Putamen (tissue), 1 donor: ENCODE results near the gene TCF23.
"Not testable (repeated sequence)": the region's sequence is repeated elsewhere in the genome, so short reads cannot be mapped to it uniquely, and the experiment has no call there.

Source experiments
- DNase-seq: peaks from one replicate; pipeline ENCODE4 v3.0.0-alpha.2; 2016; ENCODE audit warnings: low spot score

Gene TCF23

DNA sequence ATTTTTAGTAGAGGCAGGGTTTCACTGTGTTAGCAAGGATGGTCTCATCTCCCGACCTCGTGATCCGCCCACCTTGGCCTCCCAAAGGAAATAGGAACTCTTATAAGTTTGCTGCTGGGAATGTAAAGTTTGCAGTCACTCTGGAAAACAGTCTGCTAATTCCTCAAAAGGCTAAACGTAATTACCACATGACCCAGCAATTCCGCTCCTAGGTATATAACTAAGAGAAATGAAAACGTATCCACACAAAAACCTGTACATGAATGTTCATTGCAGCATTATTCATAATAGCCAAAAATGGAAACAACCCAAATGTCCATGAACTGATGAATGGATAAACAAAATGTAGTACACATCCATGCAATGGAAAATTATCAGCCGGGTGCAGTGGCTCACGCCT is 41.2 kb downstream of the TCF23 start:
- DNase-seq: no peak

DNA sequence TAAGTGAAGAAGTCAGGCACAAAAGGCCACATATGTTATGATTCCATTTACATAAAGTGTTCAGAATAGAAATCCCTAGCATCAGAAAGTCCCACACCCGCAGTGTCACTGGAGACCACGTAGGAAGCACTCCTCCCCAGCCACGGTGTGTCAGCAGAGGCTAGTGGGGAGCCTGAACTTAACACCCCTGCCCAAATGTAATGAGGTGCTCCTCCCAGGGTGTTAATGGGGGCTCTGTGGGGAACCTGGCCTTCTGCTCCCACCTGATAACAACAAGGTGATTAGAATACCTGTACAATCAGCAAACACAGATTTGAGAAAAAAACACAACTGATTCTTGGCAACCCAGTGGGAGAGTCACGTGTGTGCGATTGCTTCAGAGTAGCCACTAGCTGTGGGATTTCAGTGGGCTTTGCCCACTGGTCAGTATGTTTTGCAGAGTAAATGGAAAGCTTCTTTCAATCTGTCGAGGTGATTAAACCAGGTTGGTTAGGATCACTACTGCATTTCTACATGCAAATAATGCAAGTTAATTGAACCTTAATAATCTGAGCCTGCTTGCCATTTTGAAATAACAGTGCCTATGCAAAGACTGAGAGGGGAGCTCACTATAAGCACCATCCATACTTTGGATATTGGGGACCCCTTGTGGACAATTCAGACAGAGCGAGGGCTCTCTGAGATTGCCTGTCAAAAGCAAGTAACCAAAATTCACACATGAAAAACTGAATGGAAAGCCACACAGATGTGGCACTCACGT is 42.4 kb downstream of the TCF23 start:
- no peak for DNase-seq

DNA sequence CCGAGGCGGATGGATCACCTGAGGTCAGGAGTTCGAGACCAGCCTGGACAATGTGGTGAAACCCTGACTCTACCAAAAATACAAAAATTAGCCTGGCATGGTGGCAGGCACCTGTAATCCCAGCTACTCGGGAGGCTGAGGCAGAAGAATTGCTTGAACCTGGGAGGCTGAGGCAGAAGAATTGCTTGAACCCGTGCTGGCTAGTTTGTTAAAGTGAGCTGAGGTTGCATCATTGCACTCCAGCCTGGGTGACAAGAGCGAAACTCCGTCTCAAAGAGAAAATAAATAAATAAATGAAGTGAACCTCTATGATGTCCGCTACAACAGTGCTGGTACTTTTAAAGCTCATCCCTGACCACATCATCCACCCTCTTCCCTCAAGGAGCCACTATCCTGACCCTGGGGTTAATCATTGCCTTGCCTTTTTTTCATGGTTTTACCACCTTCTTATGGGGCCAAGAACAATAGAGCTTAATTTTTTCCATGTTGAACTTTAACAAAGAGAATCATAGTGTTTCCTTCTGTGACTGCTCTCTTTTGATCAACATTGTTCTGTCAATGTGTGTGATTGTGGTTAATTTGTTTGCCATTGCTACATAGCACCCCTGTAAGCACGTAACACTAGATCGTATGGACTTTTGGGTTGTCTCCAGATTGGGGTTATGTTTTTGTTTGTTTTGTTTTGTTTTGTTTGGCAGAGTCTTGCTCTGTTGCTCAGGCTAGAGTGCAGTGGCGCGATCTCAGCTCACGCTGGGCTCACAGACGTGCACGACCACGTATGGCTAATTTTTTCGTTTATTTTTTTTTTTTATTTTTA is 45.9 kb downstream of the TCF23 start:
- DNase-seq: no peak

DNA sequence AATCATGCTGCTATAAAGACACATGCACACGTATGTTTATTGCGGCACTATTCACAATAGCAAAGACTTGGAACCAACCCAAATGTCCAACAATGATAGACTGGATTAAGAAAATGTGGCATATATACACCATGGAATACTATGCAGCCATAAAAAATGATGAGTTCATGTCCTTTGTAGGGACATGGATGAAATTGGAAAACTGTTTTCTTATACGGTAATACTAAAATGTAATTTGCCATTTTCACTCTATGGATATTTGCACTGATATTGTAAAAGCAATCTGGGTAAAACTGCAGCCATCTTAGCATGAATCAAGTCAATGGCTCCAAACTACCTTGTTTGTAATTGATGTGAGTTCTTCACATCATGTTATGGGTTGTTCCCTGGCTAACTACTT is 47.0 kb downstream of the TCF23 start:
- not testable (repeated sequence) for DNase-seq

DNA sequence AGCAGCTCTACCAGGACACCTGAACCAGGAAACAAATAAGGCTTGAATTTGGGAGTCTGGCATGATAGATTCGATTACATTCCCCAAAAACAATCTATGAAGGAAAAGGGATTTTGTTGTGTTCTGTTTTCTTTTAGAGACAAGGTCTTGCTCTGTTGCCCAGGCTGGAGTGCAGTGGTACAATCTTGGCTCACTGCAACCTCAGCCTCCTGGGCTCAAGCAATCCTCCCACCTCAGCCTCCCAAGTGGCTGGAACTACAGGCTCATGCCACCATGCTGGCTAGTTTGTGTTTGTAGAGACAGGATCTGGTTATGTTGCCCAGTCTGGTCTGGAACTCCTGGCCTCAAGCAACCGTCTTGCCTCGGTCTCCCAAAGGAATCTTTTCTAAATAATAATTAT is 49.3 kb downstream of the TCF23 start:
- DNase-seq: not testable (repeated sequence)

DNA sequence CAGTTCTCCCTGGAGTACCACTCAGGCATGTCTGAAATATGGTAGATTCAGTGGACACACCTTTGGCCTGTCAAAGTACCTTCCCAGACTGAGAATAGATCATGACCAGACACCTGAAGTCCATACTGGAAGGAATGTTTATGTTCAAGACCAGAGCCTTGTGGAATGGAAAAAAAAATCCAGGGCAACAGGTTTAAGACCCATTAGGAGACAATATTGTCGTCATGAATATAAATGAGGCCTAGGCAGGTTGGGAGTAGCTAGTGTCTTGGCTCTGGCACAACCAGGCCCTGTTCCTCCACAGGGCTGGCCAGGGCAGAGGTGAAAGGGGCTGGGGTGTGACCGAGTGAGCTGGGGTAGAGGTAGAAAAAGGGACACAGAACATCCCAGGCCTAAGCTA is 49.8 kb downstream of the TCF23 start:
- no peak for DNase-seq

DNA sequence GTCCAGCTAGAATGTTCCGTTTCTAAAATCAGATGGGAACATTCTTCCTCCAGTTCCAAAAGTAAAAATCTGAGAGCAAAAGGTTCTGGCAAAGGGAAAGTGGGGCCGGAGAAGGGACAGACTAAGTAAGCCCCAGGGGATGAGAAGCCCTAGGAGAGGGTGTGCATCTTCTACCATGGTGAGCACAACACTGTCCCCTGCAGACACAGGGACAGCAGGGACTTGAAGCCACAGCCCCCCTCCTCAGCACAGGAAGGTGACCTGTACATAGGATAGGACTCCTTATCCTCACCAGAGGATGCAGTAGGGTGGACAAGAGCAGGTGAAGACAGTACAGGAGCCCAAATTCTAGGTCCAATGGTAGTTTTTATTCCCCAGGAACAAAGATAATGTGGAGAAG is 50.4 kb downstream of the TCF23 start:
- no peak for DNase-seq

DNA sequence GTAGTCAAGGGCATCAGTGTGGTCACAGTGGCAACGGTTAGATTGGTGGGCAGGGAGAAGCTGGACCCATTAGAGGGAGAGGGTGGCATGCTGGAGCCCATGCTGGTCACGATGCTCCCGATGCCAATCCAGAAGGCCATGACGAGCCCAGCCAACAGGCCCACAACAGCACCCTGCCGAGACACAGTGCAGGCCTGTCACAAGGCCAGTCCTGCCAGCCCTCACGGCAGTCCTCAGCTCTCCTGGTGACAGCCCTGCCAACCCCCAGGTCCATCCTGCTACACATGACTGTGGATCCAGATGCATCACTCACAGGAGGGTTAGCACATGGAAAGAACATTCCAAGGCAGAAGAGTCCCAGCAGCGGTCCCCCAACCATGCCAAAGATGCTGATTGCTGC is 52.9 kb downstream of the TCF23 start:
- DNase-seq: no peak

DNA sequence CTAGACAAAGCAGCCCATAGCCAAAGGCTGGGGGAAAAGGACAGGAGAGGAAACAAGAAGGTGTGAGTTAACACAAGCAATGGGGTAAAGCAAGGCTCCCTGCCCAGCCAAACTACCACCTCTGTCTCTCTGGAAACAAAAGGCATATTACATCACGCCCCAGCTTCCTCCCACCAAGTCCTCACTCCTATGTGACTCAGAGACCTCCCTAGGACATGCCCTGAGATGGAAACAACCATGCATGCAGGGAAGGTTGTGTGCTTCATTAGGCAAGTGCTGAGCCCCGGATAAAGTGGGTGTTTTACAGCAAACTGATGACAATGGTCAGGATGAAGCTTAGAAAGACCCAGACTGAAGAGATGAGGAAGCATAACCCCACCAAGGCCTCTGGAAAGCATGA is 54.0 kb downstream of the TCF23 start:
- DNase-seq: no peak

DNA sequence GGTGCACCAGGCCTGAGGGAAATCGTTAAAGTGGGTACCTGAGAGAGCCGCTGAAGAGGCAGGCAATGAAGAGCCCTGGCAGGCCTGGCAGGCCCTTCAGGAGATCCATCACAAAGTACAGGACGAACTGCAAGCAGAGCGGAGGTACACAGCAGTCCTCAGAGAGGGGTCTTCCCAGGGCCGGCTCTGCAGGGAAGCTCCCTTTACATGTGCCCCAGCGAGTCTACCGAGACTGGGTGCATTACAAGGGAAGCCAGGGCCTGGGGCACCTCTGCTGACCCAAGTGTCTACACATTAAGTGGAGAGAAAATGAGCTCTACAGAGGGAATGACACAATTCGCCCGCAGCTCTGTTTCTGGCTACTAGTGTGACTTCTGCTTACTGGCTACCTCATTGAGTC is 54.9 kb downstream of the TCF23 start:
- DNase-seq: no peak

DNA sequence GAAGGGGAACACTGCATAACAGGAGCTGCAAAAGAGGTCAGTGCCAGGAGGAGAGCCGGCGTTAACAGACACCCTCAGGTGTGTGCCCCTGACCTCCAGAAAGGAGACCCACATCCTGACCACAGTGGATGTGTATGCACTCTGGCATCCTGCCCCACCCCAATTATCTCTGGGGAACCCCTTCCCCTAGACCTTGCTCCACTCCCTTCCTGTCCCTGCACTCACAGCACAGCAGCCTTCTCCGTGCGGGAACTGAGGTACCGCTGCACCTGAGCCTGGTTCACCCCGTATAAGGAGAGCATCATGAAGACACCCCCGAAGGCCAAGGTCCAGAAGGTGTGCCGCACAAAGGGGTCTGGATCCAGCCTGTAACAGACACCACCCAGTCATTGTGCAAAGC is 55.8 kb downstream of the TCF23 start:
- DNase-seq: no peak

DNA sequence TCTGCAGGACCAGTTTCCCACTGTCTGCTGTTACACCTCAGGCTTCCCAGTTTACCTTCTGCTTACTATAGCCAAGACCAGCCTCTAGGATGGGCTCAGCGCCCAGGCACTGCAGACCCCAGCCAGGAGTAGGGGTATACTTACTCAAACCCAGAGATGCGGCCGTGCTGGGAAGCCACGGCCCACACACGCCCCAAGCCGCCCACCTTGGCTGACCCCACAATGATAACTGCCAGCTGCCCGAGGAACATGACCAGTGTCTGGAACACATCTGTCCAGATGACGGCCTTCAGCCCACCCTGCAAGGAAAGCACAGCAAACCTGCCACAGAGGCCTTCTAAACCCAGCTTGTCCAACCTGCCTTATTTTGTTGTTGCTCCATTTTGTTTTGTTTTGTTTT is 56.4 kb downstream of the TCF23 start:
- DNase-seq: no peak

DNA sequence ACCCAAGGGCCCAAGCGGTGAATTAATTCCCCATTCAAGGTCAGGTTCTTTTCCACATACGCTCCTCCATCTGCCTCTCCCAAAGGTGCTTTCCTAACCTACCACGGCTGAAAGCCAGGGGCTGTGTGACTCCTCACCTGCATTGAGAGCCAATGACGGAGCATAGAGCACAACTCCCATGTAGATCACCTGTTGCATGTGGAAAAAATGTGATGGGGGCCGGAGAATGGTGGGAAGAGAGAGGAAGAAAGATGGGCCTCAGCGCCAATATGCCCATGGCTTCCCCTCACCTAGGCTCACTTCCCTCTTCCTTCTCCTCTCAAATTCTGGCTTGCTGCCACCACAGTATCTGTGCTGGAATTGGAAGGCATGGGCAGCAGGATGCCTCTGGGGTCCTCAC is 57.5 kb downstream of the TCF23 start:
- no peak for DNase-seq
